SW480 (cell line): ENCODE results near the gene C4orf50.

ENCODE experiments used
- DNase-seq: peaks from one replicate; pipeline ENCODE4 v3.0.0-alpha.2; 2016; ENCODE audit warnings: low spot score

Gene C4orf50

DNA sequence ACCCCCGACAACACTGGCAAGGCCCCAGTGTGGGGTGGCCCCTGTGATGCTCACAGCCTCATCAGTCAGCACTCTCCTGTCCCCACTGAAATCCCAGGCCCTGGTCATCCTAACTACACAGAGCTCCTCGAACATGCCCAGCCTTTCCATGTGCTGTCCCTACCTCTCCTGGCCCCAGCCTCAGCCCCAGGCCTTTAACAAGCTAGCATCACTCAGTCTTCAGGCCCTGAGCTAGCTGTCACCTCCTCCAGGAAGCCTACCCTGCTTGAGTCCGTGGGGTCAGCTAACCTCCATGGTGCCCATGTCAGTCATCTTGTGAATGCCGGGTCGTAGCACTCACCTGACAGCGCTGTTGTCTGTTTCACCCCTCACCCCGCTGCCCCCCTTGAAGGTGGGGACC, 25.6 kb upstream of the C4orf50 start:
- no peak for DNase-seq

- no peak for DNase-seq
These were observed 25.0 kb upstream of the C4orf50 start for GRCh38 chr4:6043188-6043587.

DNA sequence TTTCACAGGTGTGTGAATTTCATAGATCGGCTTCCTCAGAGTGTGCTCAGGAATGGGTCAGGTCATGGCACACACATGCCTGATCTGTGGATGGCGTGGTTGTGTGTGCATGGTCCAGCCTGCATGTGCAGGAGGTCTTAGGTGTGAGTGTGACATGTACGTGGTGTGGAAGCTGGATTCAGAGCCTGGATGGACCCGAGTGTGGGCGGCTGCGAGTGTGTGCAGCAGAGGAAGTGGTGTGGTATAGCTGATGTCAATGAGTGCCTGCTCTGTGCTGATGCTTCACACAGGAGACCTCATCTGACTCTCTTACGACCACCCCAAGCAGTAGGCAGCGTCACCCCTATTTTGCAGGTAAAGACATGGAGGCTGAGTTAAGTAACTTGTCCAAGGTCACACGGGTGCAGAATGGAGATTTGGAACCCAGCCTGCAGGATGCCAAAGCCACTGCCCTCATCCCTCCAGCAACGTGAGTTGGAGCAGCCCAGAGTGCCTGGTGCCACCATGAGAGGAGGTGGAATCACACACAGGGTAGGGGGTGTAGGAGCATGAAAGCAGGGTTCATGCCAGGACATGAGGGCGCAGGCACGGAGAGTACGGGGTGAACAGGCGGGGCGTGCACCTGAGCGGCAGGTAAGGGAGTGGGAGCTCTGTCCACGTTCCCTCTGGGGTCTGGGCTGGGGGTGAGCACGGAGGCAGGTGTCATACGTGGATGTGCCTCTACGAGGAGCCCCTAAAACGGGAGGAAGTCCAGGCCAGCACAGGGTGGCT, 24.2 kb upstream of the C4orf50 start:
- no peak for DNase-seq

DNA sequence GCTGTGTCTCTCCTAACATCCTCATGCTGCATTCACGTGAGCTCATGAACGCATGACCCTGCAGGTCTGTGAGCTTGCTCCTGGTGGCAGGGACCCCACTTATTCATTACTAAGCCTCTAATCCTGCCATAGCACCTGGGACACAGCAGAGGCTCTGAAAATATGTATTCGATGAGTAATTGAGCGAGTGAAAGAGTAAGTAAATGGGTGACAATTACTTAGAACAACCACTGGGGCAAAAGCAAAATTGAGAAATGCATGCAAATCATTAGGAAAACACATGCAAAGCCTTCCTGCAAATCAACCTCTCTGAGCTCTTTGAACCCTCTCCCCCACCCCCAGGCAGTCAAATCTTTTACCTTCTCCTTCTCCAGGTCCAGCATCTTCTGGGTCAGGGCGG, 23.6 kb upstream of the C4orf50 start:
- no peak for DNase-seq

GRCh38 chr4:6038711-6039110, 20.5 kb upstream of the C4orf50 start:
- DNase-seq = no peak

- DNase-seq = no peak
These were observed 17.6 kb upstream of the C4orf50 start for GRCh38 chr4:6035786-6036185.

GRCh38 chr4:6033381-6033780, 15.2 kb upstream of the C4orf50 start:
- DNase-seq = no peak

GRCh38 chr4:6032249-6033244, 14.3 kb upstream of the C4orf50 start:
- DNase-seq = no peak

- no peak for DNase-seq
These were observed 13.6 kb upstream of the C4orf50 start for GRCh38 chr4:6031846-6032245.

DNA sequence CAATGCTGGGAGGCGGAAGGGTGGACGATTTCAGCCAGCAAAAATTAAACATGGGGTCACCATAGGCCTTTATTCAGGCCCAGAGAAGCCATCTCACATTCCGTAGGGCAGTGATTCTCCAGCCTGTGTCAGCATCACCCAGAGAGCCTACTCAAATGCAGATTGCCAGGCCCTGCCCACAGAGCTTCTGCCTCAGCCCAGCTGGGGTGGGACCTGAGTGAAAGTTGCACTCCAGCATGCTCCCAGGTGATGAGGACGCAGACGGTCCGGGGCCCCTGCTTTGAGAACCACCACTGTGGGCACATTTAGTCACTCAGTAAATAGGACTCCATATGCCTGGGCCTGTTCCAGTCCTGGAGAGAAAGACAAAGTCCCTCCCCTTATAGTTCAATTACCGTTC, 12.4 kb upstream of the C4orf50 start:
- DNase-seq = no peak

GRCh38 chr4:6029254-6029653, 11.0 kb upstream of the C4orf50 start:
- DNase-seq = no peak

DNA sequence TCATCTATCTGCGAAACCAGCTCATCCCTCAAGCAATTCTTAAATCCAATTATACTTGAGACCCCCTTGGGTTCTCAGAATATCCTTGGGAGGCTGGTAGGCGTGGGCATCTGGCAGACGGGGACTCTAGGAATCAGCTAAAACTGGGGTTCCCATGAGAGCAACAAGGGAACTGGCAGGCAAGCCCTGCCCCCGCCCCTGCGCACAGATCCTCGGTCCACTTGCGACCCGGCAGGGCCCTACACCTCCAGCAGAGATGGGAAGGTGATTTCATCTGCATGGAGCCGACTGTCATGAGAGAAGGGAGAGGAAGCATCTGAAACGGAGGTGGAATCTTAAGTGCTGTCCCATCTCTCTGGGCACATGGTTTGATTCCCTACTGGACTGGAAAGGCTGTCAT, 9.9 kb upstream of the C4orf50 start:
- DNase-seq = no peak

- DNase-seq = no peak
These were observed 9.2 kb upstream of the C4orf50 start for GRCh38 chr4:6027392-6027791.

GRCh38 chr4:6024313-6024960, 6.2 kb upstream of the C4orf50 start:
- no peak for DNase-seq

GRCh38 chr4:6023731-6024130, 5.5 kb upstream of the C4orf50 start:
- DNase-seq = no peak

DNA sequence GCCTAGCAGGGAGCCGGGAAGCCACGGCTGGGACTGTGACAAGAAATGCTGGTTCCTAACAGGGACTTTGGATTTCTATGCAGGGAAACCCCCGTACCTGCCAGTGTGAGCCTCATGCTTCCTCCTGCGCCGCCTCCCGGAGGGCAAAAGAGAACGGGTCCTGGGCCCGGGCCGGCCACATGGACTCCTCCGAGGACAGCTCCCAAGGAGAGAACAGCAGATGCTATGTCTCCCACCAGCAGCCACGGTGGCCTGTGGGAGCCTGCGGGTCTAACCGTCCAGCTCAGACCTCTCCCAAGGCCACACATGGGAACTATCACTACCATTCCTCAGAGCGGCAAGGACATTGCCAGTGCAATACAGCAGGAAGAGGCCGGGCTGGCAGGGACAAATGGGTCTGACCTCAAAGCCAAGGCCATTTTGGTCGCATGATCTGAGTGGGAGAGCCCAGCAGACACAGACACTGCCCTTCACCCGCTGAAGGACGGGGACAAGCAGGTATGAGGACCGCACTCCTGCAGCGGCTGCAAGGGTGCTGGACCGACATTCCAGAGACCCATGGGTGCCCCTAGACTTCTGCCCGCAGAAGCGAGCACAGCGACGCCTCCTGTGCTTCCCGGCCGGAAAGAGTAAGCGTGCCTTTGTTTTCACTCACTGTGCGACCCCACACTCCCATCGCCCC, 4.5 kb upstream of the C4orf50 start:
- DNase-seq = no peak

DNA sequence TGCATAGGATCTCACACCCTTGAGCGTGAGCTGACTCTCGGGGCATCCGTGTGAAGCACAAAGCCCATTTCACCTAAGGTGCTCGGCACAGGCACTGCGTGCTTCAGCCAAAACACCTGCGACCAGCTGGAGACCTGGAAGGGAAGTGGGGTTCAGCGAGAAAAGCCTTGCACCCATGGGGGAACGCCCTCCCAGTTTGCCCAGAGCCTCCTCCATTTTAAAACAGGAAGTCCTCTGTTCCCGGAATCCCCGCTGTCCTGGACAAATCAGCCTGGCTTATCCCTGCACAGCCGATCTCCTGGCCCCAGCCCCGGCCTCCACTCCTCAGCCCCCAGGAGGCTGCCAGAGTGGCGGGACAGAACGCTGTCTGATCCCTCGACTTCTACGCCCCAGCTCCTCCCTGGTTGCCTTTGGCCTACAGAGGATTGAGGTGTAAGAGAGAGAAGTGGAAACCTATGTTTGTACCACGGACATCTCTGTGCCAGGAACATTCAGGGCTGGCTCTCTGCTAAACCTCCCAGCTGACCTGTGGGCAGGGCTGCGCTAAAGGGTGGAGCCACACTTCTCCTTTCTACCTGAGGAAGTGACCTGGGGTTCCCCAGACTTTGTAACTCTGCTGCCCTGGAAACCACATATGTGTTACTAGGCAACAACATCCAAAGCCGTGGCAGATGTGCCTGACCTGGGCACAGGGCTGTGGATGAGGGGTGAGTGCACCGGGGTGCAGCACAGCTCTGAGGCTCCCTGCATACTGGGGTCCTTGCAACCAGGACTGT, 3.8 kb upstream of the C4orf50 start:
- no peak for DNase-seq

DNA sequence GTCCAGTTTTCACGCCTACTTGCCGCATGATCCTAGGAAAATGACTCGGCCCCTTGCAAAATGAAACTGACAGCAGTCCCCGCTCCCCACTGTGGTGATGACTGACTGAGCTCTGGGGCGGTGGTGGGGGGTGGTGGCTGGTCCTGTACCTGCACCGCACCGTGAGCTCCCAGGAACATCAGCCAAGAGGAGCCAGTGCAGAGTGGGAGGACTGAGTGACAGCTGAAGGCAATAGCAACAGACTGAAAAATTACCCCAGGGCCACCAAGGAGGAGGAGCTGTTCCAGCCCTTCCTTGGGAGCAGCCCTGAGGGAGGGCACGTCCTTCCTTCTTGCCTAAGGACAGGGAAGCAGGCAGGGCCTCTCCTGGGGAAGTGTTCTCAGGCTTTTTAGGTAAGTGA, 2.4 kb upstream of the C4orf50 start:
- no peak for DNase-seq

- peak; percentile 36 for DNase-seq
These were observed 1.4 kb upstream of the C4orf50 start for GRCh38 chr4:6019316-6020263.

GRCh38 chr4:6017800-6018199, 431 bp downstream of the C4orf50 start:
- DNase-seq = no peak
